GM19324 (cell line): ENCODE data around the gene DCLK3.

Source experiments
- ATAC-seq: cut with Tn5 transposase; IDR thresholded peaks from one replicate; pipeline ENCODE4 v1.9.1; 2021; ENCODE audit warnings: mild to moderate bottlenecking, moderate library complexity; ENCODE audit not compliant: unreplicated experiment, low FRiP score

DCLK3 gene

DNA sequence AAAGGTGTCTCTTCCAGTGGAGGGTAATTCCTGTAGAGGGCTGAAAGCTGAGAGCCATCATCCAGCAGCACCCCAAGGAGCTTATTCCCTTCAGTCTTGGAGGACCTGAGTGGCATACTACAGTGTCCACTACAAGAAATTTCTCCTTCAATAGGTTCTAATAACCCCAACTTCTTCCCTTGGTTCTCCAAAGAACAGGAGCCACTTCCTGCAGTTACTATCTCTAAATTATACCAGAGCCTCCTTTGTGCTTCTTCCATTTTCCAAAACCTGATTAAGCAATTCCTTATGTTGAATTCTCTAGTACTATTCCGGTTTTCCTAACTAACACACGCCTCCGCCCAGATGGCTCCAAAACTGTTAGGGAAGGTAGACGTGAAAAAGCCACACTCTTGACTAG is 50.4 kb downstream of the DCLK3 start:
- no peak for ATAC-seq

DNA sequence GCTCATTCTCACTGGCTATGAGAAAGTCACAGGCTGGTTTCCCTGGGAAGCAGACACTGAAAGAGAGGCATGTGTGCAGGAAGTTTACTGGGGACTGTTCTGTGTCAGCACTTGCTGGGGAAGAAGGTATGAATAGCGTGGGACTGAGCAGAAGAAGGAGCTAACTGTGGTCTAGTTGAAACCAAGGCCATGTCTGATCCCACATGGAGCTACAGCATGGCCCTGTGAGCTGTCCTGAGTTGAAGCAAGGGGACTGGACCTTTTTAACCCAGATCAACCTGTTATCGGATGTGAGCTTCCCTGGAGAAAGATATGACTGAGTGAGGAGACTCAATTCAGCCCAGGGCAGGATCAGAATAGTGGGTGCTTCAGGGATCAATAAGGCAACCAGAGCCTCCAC is 53.7 kb downstream of the DCLK3 start:
- ATAC-seq: no peak

DNA sequence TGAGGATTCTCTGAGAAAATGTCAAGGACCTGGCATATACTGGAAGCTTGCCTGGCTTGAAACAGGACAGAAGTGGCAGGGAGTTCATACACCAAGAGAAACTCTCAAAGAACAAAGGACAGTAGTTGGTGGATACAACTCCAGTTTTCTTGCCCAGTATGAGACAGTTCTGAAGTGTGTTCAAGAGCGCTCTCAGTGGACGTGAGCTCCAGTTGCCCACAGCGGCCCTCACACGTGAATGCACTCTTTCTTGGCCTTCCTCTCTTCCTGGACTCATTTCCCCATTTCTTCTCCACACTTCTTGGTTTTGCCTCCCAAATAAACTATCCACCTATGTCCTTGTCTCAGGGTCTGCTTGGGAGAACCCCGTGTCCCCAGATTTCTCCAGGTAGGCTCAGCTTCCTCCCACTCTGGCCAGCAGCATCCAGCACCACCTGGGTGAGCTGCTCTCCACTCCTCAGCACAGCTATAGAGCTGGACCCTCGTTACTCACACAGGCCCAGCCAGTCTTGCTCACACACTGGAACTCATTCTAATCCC is 54.5 kb downstream of the DCLK3 start:
- no peak for ATAC-seq

- ATAC-seq: no peak
Observed at GRCh38 chr3:36709281-36709680, 55.1 kb downstream of the DCLK3 start.

GRCh38 chr3:36707623-36708409 is 56.5 kb downstream of the DCLK3 start:
- peak; percentile 56 for ATAC-seq

- ATAC-seq: no peak
Observed at GRCh38 chr3:36705015-36705414, 59.3 kb downstream of the DCLK3 start.

DNA sequence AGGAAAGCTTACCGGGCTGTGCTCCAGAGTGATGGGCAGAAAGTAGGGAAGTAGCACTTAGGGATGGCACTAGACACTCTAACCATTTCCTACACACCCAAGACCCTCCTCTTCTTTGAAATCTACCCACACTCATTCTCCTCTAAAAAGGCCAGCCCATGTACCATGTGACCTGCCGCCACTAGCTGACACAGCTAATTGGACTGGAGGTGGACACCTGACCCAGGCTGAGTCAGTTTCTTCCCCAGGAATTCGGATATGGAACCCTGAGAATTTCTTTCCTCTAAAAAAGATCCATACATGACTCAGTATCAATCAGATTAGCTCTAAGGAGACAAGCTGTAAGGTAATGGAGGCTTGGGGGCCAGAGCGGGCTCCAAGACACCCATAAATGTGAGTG is 60.1 kb downstream of the DCLK3 start:
- no peak for ATAC-seq

DNA sequence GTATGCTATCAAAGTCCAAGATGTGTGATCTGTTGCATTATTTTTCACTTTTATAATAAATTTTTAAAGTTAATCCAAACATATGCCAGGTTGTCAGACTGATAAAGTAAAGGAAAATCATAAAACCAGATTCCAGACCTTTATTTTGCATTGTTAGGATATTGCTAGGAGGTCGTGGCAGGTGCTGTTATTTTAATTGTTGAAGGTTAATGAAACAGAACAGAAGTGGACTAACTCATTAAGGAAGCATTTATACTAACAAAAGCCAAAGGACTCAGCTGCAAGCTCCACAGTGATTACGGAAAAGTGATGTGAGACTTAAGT is 63.1 kb downstream of the DCLK3 start:
- ATAC-seq: no peak

DNA sequence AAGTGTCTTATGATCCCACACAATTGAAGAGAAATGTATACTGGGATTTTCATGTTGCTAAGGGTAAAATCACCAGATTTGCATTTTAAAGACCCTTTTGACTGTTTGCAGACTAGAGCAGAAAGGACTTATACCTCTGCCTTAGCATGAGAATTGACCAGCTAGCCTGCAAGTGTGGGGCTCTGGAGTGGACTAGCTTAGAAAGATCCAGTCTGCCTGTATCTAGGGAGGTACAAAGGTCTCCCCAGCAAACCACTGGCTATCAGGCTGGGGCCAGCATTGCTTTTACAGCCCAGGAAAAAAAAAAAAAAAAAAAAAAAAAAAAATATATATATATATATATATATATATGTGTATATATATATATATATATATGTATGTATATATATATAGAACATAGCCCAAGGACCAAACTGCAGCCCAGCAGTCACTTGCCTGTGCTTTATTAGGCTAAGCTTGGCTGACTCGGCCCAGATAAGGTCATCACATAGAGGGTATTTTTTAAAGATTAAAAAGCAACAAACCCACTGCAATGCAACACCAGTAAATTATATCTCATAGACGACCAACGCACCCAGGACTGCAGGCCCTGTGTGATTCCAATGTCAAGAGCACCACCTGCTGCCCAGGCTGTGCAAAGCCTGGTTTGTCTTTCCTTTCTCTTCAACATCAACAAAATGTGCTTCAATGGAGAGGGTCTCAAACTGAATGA is 63.7 kb downstream of the DCLK3 start:
- ATAC-seq: peak; percentile 74

- no peak for ATAC-seq
Observed at GRCh38 chr3:36698314-36698713, 66.0 kb downstream of the DCLK3 start.

DNA sequence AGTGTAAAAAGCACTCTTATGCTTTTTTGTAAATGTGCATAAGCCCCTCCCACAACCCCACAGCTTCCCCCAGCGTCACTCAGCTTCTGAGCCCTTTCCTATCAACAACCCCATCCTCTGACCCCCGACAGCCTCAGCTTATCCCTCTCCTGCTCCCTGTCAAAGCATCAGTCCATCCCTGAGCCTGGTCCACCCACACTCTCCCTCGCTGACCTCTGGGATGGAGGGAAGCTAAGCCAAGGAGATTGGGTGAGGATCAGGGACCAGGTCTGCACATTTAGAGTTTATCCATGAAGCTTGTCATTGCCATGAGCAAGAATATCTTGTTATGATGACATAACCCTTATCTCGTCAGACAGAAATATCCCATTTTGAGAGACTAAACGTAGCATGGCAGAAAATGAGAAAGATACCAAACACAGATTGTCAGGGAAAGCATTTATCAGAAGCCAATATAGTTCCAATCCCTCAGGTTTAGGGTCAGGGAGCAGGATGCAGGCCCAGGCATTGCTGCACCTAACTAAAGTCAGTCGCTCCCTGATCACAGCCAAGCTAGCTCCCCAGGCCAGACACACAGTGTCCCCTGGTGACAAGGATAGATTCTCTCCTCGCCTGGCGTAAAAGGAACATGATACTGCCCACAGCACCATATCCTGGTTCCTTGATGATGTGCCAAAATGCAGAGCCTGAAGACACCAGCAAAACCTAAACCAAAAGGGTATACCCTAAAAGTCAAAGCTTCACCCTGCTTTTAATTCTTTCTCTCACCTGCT is 66.9 kb downstream of the DCLK3 start:
- ATAC-seq: no peak

DNA sequence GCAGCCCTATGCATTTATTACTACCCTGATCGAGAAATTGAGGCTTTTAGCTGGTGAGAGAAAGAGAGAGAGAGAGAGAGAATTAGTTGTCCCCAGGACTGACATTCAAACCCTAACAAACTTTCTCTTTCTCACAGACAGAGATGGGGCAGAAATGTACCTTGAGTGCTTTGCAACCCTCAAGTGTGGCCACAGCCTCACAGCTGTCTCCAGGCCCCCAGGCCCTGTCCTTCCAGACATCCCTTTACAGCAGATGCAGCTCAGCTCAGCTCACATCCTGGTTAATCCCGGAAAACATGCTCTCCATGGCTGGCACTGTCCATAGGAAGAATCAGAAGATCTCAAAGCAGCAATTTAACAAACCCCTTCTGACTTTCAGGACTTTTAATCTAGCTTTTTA is 67.6 kb downstream of the DCLK3 start:
- ATAC-seq: no peak

DNA sequence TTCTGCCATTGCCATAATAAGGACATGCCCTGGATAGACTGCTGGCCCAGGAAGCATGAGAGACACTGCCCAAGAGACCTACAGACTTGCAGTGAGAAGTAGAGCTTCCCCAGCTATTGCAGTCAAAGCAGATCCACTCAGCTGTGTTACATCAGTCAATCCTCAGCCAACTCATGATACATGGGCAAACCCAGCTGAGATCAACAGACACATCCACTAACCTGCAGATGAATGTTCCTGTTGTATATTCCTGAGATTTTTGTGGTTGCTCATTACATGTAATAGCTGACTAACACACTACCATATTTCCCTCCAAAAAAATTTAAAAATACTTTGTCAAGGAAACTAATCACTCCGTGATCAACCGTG is 68.6 kb downstream of the DCLK3 start:
- no peak for ATAC-seq

DNA sequence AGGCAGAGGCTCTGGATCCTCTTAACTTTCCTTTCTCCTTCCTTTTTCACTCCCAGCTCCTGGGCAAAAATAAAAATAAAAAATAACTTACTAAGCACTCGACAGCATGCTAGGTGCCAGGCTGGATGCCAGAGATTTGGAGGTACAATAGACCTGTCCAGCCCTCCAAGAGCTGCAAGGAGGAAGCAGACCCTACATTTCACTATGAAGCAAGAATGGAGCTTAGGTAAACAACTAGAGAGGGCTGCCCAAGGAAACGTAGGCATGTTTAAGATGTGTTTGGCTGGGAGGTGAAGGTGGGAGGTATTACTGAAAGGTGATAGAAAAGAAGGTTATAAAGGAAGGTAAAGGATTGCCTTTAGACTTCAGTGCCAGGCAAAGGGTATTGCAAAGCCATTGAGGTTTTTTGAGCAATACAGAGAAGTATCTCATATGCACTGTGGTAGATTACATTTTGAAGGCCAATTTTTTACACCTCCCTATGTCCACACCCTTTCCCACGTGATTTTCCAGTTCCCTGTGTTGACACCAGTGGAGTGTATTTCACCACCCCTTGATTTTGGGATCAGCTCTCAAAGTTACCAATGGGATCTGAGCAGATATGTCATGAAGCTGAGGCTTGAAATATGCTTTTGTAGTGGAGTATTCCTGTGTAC is 69.1 kb downstream of the DCLK3 start:
- ATAC-seq: no peak

- peak; percentile 38 for ATAC-seq
Observed at GRCh38 chr3:36693670-36694069, 70.7 kb downstream of the DCLK3 start.

DNA sequence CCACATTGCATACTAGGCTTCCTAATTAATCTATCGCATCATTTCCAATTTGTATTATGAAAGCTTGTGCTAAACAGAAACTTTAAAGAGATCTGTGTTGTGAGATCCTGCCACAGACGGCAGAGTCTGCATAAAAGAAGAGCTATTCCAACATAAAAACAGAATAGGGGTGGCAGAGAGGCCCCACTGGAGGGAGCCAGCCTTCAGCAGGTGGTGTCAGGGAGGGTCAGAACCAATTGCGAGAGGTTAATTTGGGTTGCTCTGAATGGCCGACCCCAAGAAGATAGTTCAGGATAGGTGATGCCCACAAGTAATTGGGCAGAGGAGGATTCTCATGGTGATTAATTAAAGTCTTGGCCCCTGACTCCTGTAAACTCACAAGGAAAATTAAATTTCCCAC is 74.8 kb downstream of the DCLK3 start:
- ATAC-seq: no peak

DNA sequence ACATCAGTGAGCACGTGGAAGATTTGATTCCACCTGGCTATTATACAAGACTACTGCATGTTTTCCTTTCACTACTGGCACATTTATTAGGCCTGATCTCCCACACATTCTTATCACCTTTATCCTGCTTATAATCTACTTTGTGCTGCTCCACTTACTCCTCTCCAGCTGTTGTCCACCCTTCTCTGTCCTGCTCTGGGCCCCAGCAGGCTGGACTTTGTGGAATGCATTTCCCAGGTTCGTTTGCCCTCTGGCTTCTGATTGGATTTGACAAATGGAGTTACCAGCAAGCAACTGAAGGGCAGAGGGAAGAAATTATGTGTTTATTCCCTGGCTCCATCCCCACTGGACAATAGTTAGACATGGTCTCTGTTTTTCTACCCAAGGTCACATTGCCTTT is 75.5 kb downstream of the DCLK3 start:
- no peak for ATAC-seq

GRCh38 chr3:36686516-36686915 is 77.8 kb downstream of the DCLK3 start:
- no peak for ATAC-seq

DNA sequence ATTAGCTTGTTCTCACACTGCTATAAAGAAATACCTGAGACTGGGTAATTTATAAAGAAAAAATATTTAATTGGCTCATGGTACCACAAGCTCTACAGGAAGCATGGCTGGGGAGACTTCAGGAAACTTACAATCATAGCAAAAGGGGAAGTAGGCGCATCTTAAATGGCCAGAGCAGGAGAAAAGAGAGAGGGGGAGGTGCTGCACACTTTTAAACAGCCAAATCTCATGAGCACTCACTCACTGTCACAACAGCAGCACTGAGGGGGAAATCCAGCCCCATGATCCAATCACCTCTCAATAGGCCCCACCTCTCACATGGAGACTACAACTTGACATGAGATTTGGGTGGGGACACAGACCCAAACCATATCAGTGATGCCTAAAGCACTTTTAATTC is 82.5 kb downstream of the DCLK3 start:
- no peak for ATAC-seq

DNA sequence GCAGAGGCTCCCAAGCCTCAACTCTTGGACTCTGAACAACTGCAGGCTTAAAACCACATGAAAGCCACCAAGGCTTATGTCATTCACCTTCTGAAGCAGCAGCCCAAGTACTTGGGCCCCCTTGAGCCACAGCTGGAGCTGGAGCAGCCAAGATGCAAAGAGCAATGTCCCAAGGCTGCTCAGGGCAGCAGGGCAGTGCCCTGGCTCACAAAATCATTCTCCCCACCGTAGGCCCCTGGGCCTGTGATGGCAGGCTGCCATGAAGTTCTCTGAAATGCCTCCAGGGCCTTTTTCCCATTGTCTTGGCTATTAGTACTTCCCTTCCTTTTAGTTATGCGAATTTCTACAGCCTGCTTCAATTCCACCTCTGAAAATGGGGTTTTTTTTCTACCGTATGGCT is 83.4 kb downstream of the DCLK3 start:
- ATAC-seq: no peak
